Activated CD4-positive, alpha-beta T cell treated with anti-CD3 and anti-CD28 coated beads for 36 hours (primary cell): ENCODE measurements around the gene FUT8. TPM values are rescaled to one million over a fixed set of nuclear protein-coding genes. Genes with fewer than 3 reads are reported as not detected.

Experiments used
- ATAC-seq: fragments of 200-7000 bp; cut with Tn5 transposase; one replicate; pipeline ENCODE4 v1.10.0; 2021; ENCODE audit warnings: mild to moderate bottlenecking, moderate library complexity
- CTCF ChIA-PET: fragments of 350-600 bp; sonication (Branson Sonifier 250); formaldehyde crosslinking; loops from one replicate; lab custom pipeline; 2021; ENCODE audit warnings: antibody characterized with exemption; lab: Charles Lee
- POLR2A ChIA-PET: fragments of 350-600 bp; sonication (Branson Sonifier 250); formaldehyde crosslinking; loops from one replicate; lab custom pipeline; 2021; ENCODE audit warnings: antibody characterized with exemption, inconsistent platforms; lab: Charles Lee
- DNase-seq: peaks from one replicate; pipeline ENCODE4 v3.0.0-alpha.2; 2020
- H3K27ac Mint-ChIP-seq: one replicate; pipeline ENCODE4 v1.8.0; 2021; ENCODE audit warnings: mixed read lengths
- H3K27me3 Mint-ChIP-seq: one replicate; pipeline ENCODE4 v1.8.0; 2021; ENCODE audit warnings: mixed read lengths
- H3K36me3 Mint-ChIP-seq: one replicate; pipeline ENCODE4 v1.8.0; 2021; ENCODE audit warnings: low read depth, mixed read lengths
- H3K4me1 Mint-ChIP-seq: one replicate; pipeline ENCODE4 v1.8.0; 2021; ENCODE audit warnings: mixed read lengths
- H3K4me3 Mint-ChIP-seq: one replicate; pipeline ENCODE4 v1.8.0; 2021; ENCODE audit warnings: mild to moderate bottlenecking, moderate library complexity, mixed read lengths
- H3K9me3 Mint-ChIP-seq: one replicate; pipeline ENCODE4 v1.8.0; 2021; ENCODE audit warnings: low read depth, mixed read lengths
- intact Hi-C, 2 experiments: fragments of 100-400 bp; cut with DNase I in 1 of 2; cut with micrococcal nuclease in 1 of 2; formaldehyde crosslinking; loops; one replicate each; pipeline versions ENCODE4 v1.14.2 to v1.15.1; 2022 to 2024; cut with DNase I, micrococcal nuclease
- total RNA-seq, 2 experiments: library from RNA; stranded (reverse); gene quantifications; one replicate each; pipeline ENCODE4 v1.2.3, GENCODE V29; 2021

Gene FUT8
- total RNA-seq, 2 experiments from 2014 or later, result 44.2 to 50.0 TPM

- no peak overlapping the region for H3K27ac Mint-ChIP-seq
- CTCF ChIA-PET, result interaction anchor here (0.8 to 1.3 kb wide), 4 partner anchors 13 to 231 kb away, joined by 3 to 5 read pairs (median 4); no protein-coding TSS in a partner anchor
- DNase-seq (no peak), ATAC-seq (no peak)
- no peak overlapping the region for H3K4me3 Mint-ChIP-seq
- peaks cover 16% of the 10 kb centered on the region for H3K36me3 Mint-ChIP-seq
- POLR2A ChIA-PET, result no interaction called here
- no peaks in the 10 kb centered on the region for H3K27me3 Mint-ChIP-seq
- peaks cover 8% of the 10 kb centered on the region for H3K9me3 Mint-ChIP-seq
- peaks cover 32% of the 10 kb centered on the region for H3K4me1 Mint-ChIP-seq
- intact Hi-C loops, result no loop called here
These were observed 79.7 kb downstream of the FUT8 start for GRCh38 chr14:65492266-65492665.

DNA sequence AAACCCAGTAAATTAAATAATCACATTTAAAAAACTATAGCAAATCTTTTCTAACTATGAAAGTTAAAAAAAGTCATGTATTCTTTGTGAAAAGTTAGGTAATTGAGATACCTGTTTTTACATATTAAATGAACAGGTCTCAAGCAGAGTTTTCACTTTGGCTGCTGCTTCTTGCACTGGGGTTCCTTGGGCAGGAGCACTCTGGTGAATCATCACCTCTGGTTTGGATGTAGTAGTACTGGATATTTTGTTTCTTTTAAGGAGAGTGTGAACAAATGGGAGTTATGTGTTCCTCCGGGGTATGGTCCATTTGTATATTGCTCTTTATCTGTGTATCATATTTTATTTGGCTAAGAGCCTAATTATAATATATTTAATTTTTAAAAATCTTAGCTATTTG lies 82.7 kb downstream of the FUT8 start:
- ChIA-PET POLR2A (no interaction called here), CTCF (interaction anchor here (1.2 kb wide), 2 partner anchors 12 to 80 kb away, joined by 3 to 4 read pairs; no protein-coding TSS in a partner anchor)
- Mint-ChIP-seq H3K9me3 (peaks cover 8% of the 10 kb centered on the region), H3K36me3 (peaks cover 18% of the 10 kb centered on the region), H3K4me1 (peaks cover 26% of the 10 kb centered on the region), H3K27me3 (no peaks in the 10 kb centered on the region), H3K27ac (no peak overlapping the region), H3K4me3 (no peak overlapping the region)
- intact Hi-C loops, result no loop called here
- DNase-seq, result no peak
- no peak for ATAC-seq

DNA sequence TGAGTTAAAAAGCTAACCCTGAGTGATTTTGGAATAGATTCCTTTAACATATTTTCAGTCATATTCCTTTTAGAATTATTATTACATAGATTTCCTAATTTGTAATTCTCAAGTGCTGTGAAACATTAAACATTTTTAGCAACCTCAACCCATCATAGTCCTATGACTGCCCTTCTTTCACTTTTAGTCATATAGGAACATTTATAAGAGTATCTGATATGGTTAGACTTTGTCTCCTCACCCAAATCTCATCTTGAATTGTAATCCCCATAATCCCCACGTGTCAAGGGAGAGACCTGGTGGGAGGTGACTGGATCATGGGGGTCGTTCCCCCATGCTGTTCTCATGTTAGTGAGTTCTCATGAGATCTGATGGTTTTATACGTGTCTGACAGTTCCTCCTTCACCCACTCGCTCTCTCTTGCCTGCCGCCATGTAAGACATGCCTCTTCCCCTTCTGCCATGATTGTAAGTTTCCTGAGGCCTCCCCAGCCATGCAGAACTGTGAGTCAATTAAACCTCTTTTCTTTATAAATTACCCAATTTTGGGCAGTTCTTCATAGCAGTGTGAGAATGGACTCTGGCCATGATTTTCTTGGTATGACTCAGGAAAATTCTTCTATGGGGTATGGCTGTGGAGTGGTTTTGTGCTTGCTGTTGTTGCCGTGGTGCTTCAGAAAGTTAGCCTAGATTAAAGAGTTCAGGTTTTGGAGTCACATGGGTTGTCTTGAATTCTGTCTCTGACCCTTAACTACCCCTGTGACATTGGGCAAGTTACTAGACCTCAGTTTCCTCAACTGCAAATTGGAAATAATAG lies 83.9 kb downstream of the FUT8 start:
- ChIA-PET CTCF (interaction anchor here (1.2 kb wide), 1 partner anchor 13 kb away, joined by 4 read pairs; no protein-coding TSS in a partner anchor), POLR2A (no interaction called here)
- Mint-ChIP-seq H3K27ac (no peak overlapping the region), H3K36me3 (peaks cover 18% of the 10 kb centered on the region), H3K4me3 (no peak overlapping the region), H3K27me3 (no peaks in the 10 kb centered on the region), H3K4me1 (peaks cover 37% of the 10 kb centered on the region), H3K9me3 (peaks cover 8% of the 10 kb centered on the region)
- DNase-seq (peak; percentile 20), ATAC-seq (peak; percentile 51)
- intact Hi-C loops, result no loop called here

- ChIA-PET POLR2A (no interaction called here), CTCF (interaction anchor here (1.5 kb wide), 1 partner anchor 84 kb away, joined by 3 read pairs; no protein-coding TSS in a partner anchor)
- H3K4me1 Mint-ChIP-seq, result peaks cover 49% of the 10 kb centered on the region
- peaks cover 16% of the 10 kb centered on the region for H3K36me3 Mint-ChIP-seq
- H3K9me3 Mint-ChIP-seq, result peaks cover 8% of the 10 kb centered on the region
- DNase-seq (no peak), ATAC-seq (no peak)
- no peak overlapping the region for H3K4me3 Mint-ChIP-seq
- H3K27me3 Mint-ChIP-seq, result no peaks in the 10 kb centered on the region
- intact Hi-C loops, result no loop called here
- H3K27ac Mint-ChIP-seq, result no peak overlapping the region
These were observed 86.6 kb downstream of the FUT8 start for GRCh38 chr14:65499138-65499537.

- no peak overlapping the region for H3K4me3 Mint-ChIP-seq
- peaks cover 49% of the 10 kb centered on the region for H3K4me1 Mint-ChIP-seq
- ATAC-seq (no peak), DNase-seq (no peak)
- peaks cover 16% of the 10 kb centered on the region for H3K36me3 Mint-ChIP-seq
- peaks cover 8% of the 10 kb centered on the region for H3K9me3 Mint-ChIP-seq
- ChIA-PET CTCF (interaction anchor here (0.6 to 1.5 kb wide), 2 partner anchors 22 to 84 kb away, joined by 3 read pairs; no protein-coding TSS in a partner anchor), POLR2A (no interaction called here)
- H3K27me3 Mint-ChIP-seq, result no peaks in the 10 kb centered on the region
- H3K27ac Mint-ChIP-seq, result no peak overlapping the region
- intact Hi-C loops, result no loop called here
These were observed 87.5 kb downstream of the FUT8 start for GRCh38 chr14:65500075-65500474.

GRCh38 chr14:65501328-65501727 lies 88.8 kb downstream of the FUT8 start:
- ATAC-seq, result peak; percentile 39
- intact Hi-C loops, result no loop called here
- no peak overlapping the region for H3K4me3 Mint-ChIP-seq

GRCh38 chr14:65502676-65503124 lies 90.2 kb downstream of the FUT8 start:
- no peak for ATAC-seq
- H3K36me3 Mint-ChIP-seq, result peaks cover 15% of the 10 kb centered on the region
- no peaks in the 10 kb centered on the region for H3K9me3 Mint-ChIP-seq
- H3K4me1 Mint-ChIP-seq, result peaks cover 38% of the 10 kb centered on the region
- H3K4me3 Mint-ChIP-seq, result no peak overlapping the region
- ChIA-PET CTCF (interaction anchor here (0.5 to 0.9 kb wide), 2 partner anchors 31 to 1823 kb away, joined by 3 read pairs; no protein-coding TSS in a partner anchor), POLR2A (interaction anchor here (0.6 kb wide), 1 partner anchor 127 kb away, joined by 4 read pairs; no protein-coding TSS in a partner anchor)
- intact Hi-C loops, result no loop called here
- H3K27ac Mint-ChIP-seq, result no peak overlapping the region
- no peak for DNase-seq
- no peaks in the 10 kb centered on the region for H3K27me3 Mint-ChIP-seq

More at GRCh38 chr14:65501328-65501727, 88.8 kb downstream of the FUT8 start:
- ChIA-PET POLR2A (interaction anchor here (0.7 kb wide), 1 partner anchor 45 kb away, joined by 3 read pairs; no protein-coding TSS in a partner anchor), CTCF (interaction anchor here (0.9 kb wide), 1 partner anchor 521 kb away, joined by 3 read pairs; no protein-coding TSS in a partner anchor)
- Mint-ChIP-seq H3K36me3 (peaks cover 14% of the 10 kb centered on the region), H3K27ac (peak overlapping the region; percentile 31), H3K9me3 (peaks cover 5% of the 10 kb centered on the region), H3K4me1 (peaks cover 45% of the 10 kb centered on the region), H3K27me3 (no peaks in the 10 kb centered on the region)
- DNase-seq, result no peak

DNA sequence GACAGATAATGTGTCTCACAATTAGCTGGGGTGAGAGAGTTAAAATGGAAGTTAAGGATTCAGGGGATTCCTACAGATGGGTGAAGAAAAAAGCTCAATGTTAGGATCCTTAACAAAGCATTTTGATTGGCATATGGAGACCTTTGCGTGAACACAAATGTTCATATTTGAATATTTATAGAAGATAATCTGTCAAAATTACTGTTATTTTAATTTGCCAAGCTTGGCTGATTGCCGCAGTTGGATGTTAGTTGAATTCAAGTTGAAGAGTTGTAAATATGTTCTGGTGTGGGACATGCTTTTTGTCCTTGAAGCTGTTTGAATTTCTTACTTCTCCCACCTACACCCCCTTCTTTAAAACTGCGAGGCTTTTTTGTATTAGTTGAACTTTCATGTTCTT lies 91.2 kb downstream of the FUT8 start:
- Mint-ChIP-seq H3K4me1 (peaks cover 36% of the 10 kb centered on the region), H3K36me3 (peaks cover 18% of the 10 kb centered on the region), H3K27me3 (no peaks in the 10 kb centered on the region), H3K4me3 (no peak overlapping the region), H3K9me3 (peaks cover 2% of the 10 kb centered on the region), H3K27ac (no peak overlapping the region)
- DNase-seq, result no peak
- ATAC-seq, result no peak
- POLR2A ChIA-PET, result no interaction called here
- intact Hi-C loops, result no loop called here
- CTCF ChIA-PET, result interaction anchor here (1.1 to 1.3 kb wide), 3 partner anchors 9 to 16 kb away, joined by 3 to 4 read pairs (median 3); no protein-coding TSS in a partner anchor

GRCh38 chr14:65506801-65507200 lies 94.3 kb downstream of the FUT8 start:
- DNase-seq, result no peak
- no peak for ATAC-seq
- Mint-ChIP-seq H3K36me3 (peaks cover 24% of the 10 kb centered on the region), H3K27ac (no peak overlapping the region), H3K9me3 (peaks cover 14% of the 10 kb centered on the region), H3K4me1 (peaks cover 32% of the 10 kb centered on the region), H3K27me3 (no peaks in the 10 kb centered on the region), H3K4me3 (no peak overlapping the region)
- POLR2A ChIA-PET, result no interaction called here
- intact Hi-C loops, result no loop called here
- CTCF ChIA-PET, result no interaction called here

DNA sequence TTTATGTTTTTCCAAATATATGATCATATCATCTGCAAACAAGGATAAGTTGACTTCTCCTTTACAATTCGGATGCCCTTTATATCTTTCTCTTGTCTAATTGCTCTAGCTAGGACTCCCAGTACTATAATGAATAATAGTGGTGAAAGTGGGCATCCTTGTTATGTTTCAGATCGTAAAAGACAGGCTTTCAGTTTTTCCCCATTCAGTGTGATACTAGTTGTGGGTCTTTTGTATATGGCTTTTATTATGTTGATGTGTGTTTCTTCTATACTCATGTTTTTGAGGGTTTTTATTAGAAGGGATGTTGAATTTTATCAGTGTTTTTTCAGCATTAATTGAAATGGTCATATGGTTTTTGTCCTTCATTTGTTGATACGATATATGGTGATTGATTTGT lies 97.3 kb downstream of the FUT8 start:
- CTCF ChIA-PET, result no interaction called here
- peaks cover 21% of the 10 kb centered on the region for H3K36me3 Mint-ChIP-seq
- intact Hi-C loops, result no loop called here

DNA sequence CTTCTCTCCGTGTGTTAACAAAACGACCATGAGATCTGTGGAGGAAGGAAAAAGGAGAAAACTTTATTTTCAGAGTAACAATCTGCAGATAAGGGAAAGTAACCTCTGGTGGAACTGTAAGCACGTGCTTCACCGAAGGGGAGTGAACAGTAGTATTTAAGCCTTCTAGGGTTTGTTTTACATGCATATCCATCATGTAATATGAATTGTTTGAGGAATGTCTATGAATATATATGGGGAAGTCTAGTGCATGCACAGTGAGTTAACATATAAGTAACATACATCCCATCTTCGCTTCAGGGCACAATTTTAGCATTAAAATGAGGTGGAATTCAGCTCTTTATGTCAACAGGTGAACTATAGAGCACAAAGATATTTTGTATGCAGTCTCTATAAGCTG lies 101.1 kb downstream of the FUT8 start:
- no peak overlapping the region for H3K27ac Mint-ChIP-seq
- POLR2A ChIA-PET, result no interaction called here
- H3K9me3 Mint-ChIP-seq, result peaks cover 13% of the 10 kb centered on the region
- DNase-seq (no peak), ATAC-seq (no peak)
- no peaks in the 10 kb centered on the region for H3K27me3 Mint-ChIP-seq
- no peak overlapping the region for H3K4me3 Mint-ChIP-seq
- peaks cover 10% of the 10 kb centered on the region for H3K36me3 Mint-ChIP-seq
- H3K4me1 Mint-ChIP-seq, result peaks cover 59% of the 10 kb centered on the region
- intact Hi-C loops, result no loop called here
- CTCF ChIA-PET, result interaction anchor here (1.1 to 1.2 kb wide), 3 partner anchors 10 to 40 kb away, joined by 3 read pairs; no protein-coding TSS in a partner anchor

More for the DNA sequence above, 97.3 kb downstream of the FUT8 start:
- DNase-seq (no peak), ATAC-seq (no peak)
- H3K4me3 Mint-ChIP-seq, result no peak overlapping the region
- H3K9me3 Mint-ChIP-seq, result peaks cover 14% of the 10 kb centered on the region
- H3K27me3 Mint-ChIP-seq, result no peaks in the 10 kb centered on the region
- no peak overlapping the region for H3K27ac Mint-ChIP-seq
- POLR2A ChIA-PET, result no interaction called here
- H3K4me1 Mint-ChIP-seq, result peaks cover 31% of the 10 kb centered on the region
